ENCODE results near the gene SRP54.

SRP54 gene

GRCh38 chr14:35046048-35046750 is 63.4 kb downstream of the SRP54 start, which contains the start of gene FAM177A1 (continued):
- peak; percentile 79 for TF ChIP-seq ZFP69B (tag by site-specific recombination; IDR thresholded peaks at IDR 0.05)
- no peak for TF ChIP-seq ZNF707 (tag by site-specific recombination; IDR thresholded peaks at IDR 0.05)
- peak; percentile 16; the same call in 1 of the 2 replicates for TF ChIP-seq ZNF585B (tag by site-specific recombination; IDR thresholded peaks at IDR 0.05)
- peak; percentile 72; the same call in 1 of the 2 replicates for TF ChIP-seq PBX3 (CRISPR knock-in tag; IDR thresholded peaks at IDR 0.05)
- TF ChIP-seq KLF17 (tag by site-specific recombination; IDR thresholded peaks at IDR 0.05): 0 out of 2 replicates have a peak, but pooled peaks have one; percentile 68
- TF ChIP-seq PRDM10 (tag by site-specific recombination; IDR thresholded peaks at IDR 0.05): peak; percentile 31
- TF ChIP-seq ZNF48 (tag by site-specific recombination; IDR thresholded peaks at IDR 0.05): no peak
- peak; percentile 9; the same call in 1 of the 2 replicates for TF ChIP-seq GLIS2 (tag by site-specific recombination; IDR thresholded peaks at IDR 0.05)
- peak; percentile 91 for TF ChIP-seq ZNF449 (tag by site-specific recombination; IDR thresholded peaks at IDR 0.05)
- 0 out of 2 replicates have a peak, but pooled peaks have one; percentile 30 for TF ChIP-seq ZSCAN16 (tag by site-specific recombination; IDR thresholded peaks at IDR 0.05)
- TF ChIP-seq GLIS1 (tag by site-specific recombination; IDR thresholded peaks at IDR 0.05): peak; percentile 11; the same call in 1 of the 2 replicates
- TF ChIP-seq KLF9 (tag by site-specific recombination; IDR thresholded peaks at IDR 0.05; ENCODE audit: low read depth): peak; percentile 80
- no peak for TF ChIP-seq ZNF426 (tag by site-specific recombination; IDR thresholded peaks at IDR 0.05)
- TF ChIP-seq ZNF561 (tag by site-specific recombination; IDR thresholded peaks at IDR 0.05; ENCODE audit: borderline replicate concordance): no peak; the same call in 1 of the 2 replicates
- peak; percentile 75; the same call in 1 of the 2 replicates for TF ChIP-seq REPIN1 (tag by site-specific recombination; IDR thresholded peaks at IDR 0.05; ENCODE audit: low read depth)
- peak; percentile 38; the same call in 1 of the 2 replicates for TF ChIP-seq ZNF394 (tag by site-specific recombination; IDR thresholded peaks at IDR 0.05; ENCODE audit: borderline replicate concordance)
- TF ChIP-seq ZNF747 (tag by site-specific recombination; IDR thresholded peaks at IDR 0.05): no peak
- TF ChIP-seq ZFHX2 (tag by site-specific recombination; conservative IDR thresholded peaks at IDR 0.05): peak; percentile 65
- peak; percentile 91 for TF ChIP-seq KLF1 (tag by site-specific recombination; IDR thresholded peaks at IDR 0.05)
- TF ChIP-seq KLF10 (tag by site-specific recombination; IDR thresholded peaks at IDR 0.05): peak; percentile 80
- TF ChIP-seq KLF8 (tag by site-specific recombination; IDR thresholded peaks at IDR 0.05): peak; percentile 93; the same call in 1 of the 2 replicates
- no peak for TF ChIP-seq ZNF558 (tag by site-specific recombination; IDR thresholded peaks at IDR 0.05)
- TF ChIP-seq ZBTB26 (tag by site-specific recombination; optimal IDR thresholded peaks at IDR 0.05): peak; percentile 82
- peak; percentile 63; the same call in 1 of the 2 replicates for TF ChIP-seq PATZ1 (tag by site-specific recombination; IDR thresholded peaks at IDR 0.05)
- TF ChIP-seq KLF7 (tag by site-specific recombination; IDR thresholded peaks at IDR 0.05; ENCODE audit: borderline replicate concordance): 0 out of 2 replicates have a peak, but pooled peaks have one; percentile 34
- peak; percentile 71 for TF ChIP-seq ZNF324 (tag by site-specific recombination; IDR thresholded peaks at IDR 0.05)
- TF ChIP-seq ZBTB7A (tag by site-specific recombination; IDR thresholded peaks at IDR 0.05; ENCODE audit: low read depth): peak; percentile 86
